HL-60 (cell line): Measurements from ENCODE around the gene WNT3.
"Not testable (repeated sequence)": the region's sequence is repeated elsewhere in the genome, so short reads cannot be mapped to it uniquely, and the experiment has no call there.

Experiments
- DNase-seq, 2 experiments: peaks; one replicate each; pipeline ENCODE4 v3.0.0-alpha.2; 2010 to 2020; ENCODE audit warnings: low read depth in 1 of 2, low spot score in 1 of 2
- H3K27ac ChIP-seq: fragments of 250-450 bp; sonication (Bioruptor Pico); replicated peaks from 2 replicates; pipeline ENCODE4 v1.5.1; 2020; ENCODE audit warnings: mild to moderate bottlenecking, moderate library complexity
- H3K27me3 ChIP-seq: fragments of 250-450 bp; sonication (Bioruptor Pico); 2 replicates; pipeline ENCODE4 v1.5.1; 2021; ENCODE audit warnings: mild to moderate bottlenecking, moderate library complexity; ENCODE audit not compliant: insufficient read depth, poor library complexity, severe bottlenecking
- H3K4me3 ChIP-seq: replicated peaks from 2 replicates; pipeline ENCODE4 v1.5.1; 2011; ENCODE audit warnings: mild to moderate bottlenecking, control low read depth, low read length; ENCODE audit not compliant: insufficient read depth
- CTCF ChIP-seq: IDR thresholded peaks from one replicate; pipeline ENCODE4 v1.5.1; 2011; ENCODE audit warnings: low read length, control low read depth, inconsistent platforms; ENCODE audit not compliant: insufficient read depth
- GABPA ChIP-seq: IDR thresholded peaks from 2 replicates; pipeline ENCODE4 v1.6.1; 2012; ENCODE audit warnings: low read depth
- POLR2AphosphoS5 ChIP-seq: IDR thresholded peaks from 2 replicates; pipeline ENCODE4 v1.6.1; 2012; ENCODE audit warnings: low read depth
- REST ChIP-seq: IDR thresholded peaks from 2 replicates; pipeline ENCODE4 v1.6.1; 2012; ENCODE audit warnings: low read depth; ENCODE audit not compliant: insufficient replicate concordance
- SPI1 ChIP-seq: IDR thresholded peaks from 2 replicates; pipeline ENCODE4 v1.6.1; 2012; ENCODE audit warnings: low read depth, mild to moderate bottlenecking, borderline replicate concordance

Gene WNT3

GRCh38 chr17:46758614-46759013 lies 59.9 kb downstream of the WNT3 start:
- no peaks in the 10 kb centered on the region for H3K27me3 ChIP-seq
- no peak overlapping the region for H3K27ac ChIP-seq
- no peak for TF ChIP-seq POLR2AphosphoS5
- TF ChIP-seq SPI1, result no peak
- TF ChIP-seq CTCF, result no peak
- TF ChIP-seq REST, result no peak
- no peak for TF ChIP-seq GABPA
- no peak for DNase-seq
- no peak overlapping the region for H3K4me3 ChIP-seq

GRCh38 chr17:46757588-46757987 lies 60.9 kb downstream of the WNT3 start:
- not testable (repeated sequence) for H3K4me3 ChIP-seq, H3K27ac ChIP-seq, DNase-seq

GRCh38 chr17:46756861-46757260 lies 61.6 kb downstream of the WNT3 start:
- Histone ChIP-seq H3K27ac (no peak overlapping the region), H3K27me3 (no peaks in the 10 kb centered on the region), H3K4me3 (no peak overlapping the region)
- DNase-seq, result no peak
- TF ChIP-seq CTCF (no peak), POLR2AphosphoS5 (no peak), SPI1 (no peak), REST (no peak), GABPA (no peak)

More at GRCh38 chr17:46757588-46757987, 60.9 kb downstream of the WNT3 start:
- not testable (repeated sequence) for H3K27me3 ChIP-seq

GRCh38 chr17:46756081-46756735 lies 62.3 kb downstream of the WNT3 start:
- no peak overlapping the region for H3K27ac ChIP-seq
- no peaks in the 10 kb centered on the region for H3K27me3 ChIP-seq
- TF ChIP-seq POLR2AphosphoS5 (no peak), SPI1 (no peak), CTCF (no peak), GABPA (no peak), REST (no peak)
- no peak overlapping the region for H3K4me3 ChIP-seq
- no peak for DNase-seq
